Upper lobe of right lung (tissue), 1 donor: ENCODE results near the gene TXNRD2. TPM values are rescaled to one million over a fixed set of nuclear protein-coding genes. Genes with fewer than 3 reads are reported as not detected.

Experiments
- ATAC-seq: fragments of 200-7000 bp; cut with Tn5 transposase; one replicate; pipeline ENCODE4 v1.9.1; 2020; ENCODE audit warnings: mild to moderate bottlenecking, moderate library complexity
- DNase-seq: peaks from one replicate; pipeline ENCODE4 v3.0.0-alpha.2; 2020
- H3K27ac ChIP-seq: fragments of 200-600 bp; one replicate; pipeline ENCODE4 v1.8.0; 2022
- H3K27me3 ChIP-seq: fragments of 200-600 bp; one replicate; pipeline ENCODE4 v1.8.0; 2022; ENCODE audit warnings: mild to moderate bottlenecking
- H3K36me3 ChIP-seq: fragments of 200-600 bp; one replicate; pipeline ENCODE4 v1.8.0; 2022
- H3K4me1 ChIP-seq: fragments of 200-600 bp; one replicate; pipeline ENCODE4 v1.8.0; 2022
- H3K4me3 ChIP-seq: fragments of 200-600 bp; one replicate; pipeline ENCODE4 v1.8.0; 2022; ENCODE audit warnings: mild to moderate bottlenecking
- H3K9me3 ChIP-seq: fragments of 200-600 bp; one replicate; pipeline ENCODE4 v1.8.0; 2022
- intact Hi-C: fragments of 100-400 bp; cut with DNase I; formaldehyde crosslinking; loops from one replicate; pipeline ENCODE4 v1.11.0; 2022
- total RNA-seq: library from RNA; stranded (reverse); fragmentation: NEBNext Ultra II Directional; extraction: Animal tissue kit (Norgen Biotek cat#: 25700); gene quantifications from one replicate; pipeline ENCODE4 v1.2.1, GENCODE V29; 2021
- TF ChIP-seq, protein P1 (sequence below): fragments of 200-600 bp; IDR thresholded peaks from one replicate; pipeline ENCODE4 v1.8.0; 2022; ENCODE audit warnings: antibody characterized with exemption
- donor health status: DM: no; HTN: yes; CAD: no; lungs with severe emphysema.

TXNRD2 gene
- total RNA-seq, 1 donor from 2014 or later: 40.7 TPM

DNA sequence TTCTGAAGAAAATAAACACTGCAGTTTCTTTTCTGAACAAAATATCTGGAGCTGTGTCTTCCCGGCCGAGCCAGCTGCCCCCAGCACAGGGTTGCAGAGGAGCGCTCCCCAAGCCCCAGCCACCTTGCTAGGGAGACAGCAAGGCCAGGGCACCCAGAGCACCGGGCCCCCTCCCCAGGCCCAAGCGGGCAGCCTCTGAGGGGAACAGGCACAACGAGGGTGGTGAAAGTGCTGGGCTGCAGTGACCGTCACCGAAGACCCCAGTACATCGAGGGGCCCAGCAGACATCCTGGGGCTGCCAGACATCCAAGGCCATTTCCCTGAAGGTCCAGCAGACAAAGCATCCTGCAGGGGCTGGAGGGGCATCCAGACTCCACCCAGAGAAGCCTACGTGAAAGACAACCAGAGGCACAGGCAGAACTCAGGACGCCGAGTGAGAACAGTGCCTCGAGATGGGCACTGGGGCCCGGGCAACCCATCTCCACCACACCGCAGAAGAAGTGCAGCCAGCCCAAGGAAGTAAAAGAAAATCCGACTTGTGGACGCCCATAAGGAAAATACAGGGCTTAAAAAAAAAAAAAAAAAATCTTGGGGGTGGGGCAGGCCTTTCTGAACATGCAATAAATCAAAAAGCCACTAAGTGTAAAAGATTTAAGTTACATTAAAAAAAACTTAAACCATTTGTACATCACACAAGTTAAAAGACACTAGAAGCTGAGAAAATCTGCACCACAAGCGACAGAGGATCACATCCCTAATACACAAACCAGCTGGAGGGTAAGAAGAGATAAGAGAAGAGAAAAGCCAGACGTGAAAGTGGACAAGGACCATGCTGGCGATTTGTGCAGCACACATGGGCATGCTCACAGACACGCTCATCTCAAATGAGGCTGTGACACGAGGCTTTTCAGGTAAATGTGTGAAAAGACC is 36.0 kb downstream of the TXNRD2 start:
- Histone ChIP-seq H3K4me1 (no peaks in the 10 kb centered on the region), H3K4me3 (no peak overlapping the region), H3K36me3 (peaks cover 31% of the 10 kb centered on the region), H3K27ac (no peak overlapping the region), H3K27me3 (no peaks in the 10 kb centered on the region), H3K9me3 (no peaks in the 10 kb centered on the region)
- ATAC-seq (no peak), DNase-seq (no peak)
- intact Hi-C loops: no loop called here
- TF ChIP-seq, protein P1, sequence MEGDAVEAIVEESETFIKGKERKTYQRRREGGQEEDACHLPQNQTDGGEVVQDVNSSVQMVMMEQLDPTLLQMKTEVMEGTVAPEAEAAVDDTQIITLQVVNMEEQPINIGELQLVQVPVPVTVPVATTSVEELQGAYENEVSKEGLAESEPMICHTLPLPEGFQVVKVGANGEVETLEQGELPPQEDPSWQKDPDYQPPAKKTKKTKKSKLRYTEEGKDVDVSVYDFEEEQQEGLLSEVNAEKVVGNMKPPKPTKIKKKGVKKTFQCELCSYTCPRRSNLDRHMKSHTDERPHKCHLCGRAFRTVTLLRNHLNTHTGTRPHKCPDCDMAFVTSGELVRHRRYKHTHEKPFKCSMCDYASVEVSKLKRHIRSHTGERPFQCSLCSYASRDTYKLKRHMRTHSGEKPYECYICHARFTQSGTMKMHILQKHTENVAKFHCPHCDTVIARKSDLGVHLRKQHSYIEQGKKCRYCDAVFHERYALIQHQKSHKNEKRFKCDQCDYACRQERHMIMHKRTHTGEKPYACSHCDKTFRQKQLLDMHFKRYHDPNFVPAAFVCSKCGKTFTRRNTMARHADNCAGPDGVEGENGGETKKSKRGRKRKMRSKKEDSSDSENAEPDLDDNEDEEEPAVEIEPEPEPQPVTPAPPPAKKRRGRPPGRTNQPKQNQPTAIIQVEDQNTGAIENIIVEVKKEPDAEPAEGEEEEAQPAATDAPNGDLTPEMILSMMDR: no peak

- Histone ChIP-seq H3K4me1 (no peaks in the 10 kb centered on the region), H3K4me3 (no peak overlapping the region), H3K36me3 (peaks cover 28% of the 10 kb centered on the region), H3K9me3 (no peaks in the 10 kb centered on the region), H3K27me3 (no peaks in the 10 kb centered on the region), H3K27ac (no peak overlapping the region)
- DNase-seq (no peak), ATAC-seq (no peak)
- TF ChIP-seq, protein P1: no peak
- intact Hi-C loops: no loop called here
These were observed 36.7 kb downstream of the TXNRD2 start for GRCh38 chr22:19904935-19905334.

GRCh38 chr22:19904174-19904856 is 37.3 kb downstream of the TXNRD2 start:
- no peak for ATAC-seq
- intact Hi-C loops: no loop called here

DNA sequence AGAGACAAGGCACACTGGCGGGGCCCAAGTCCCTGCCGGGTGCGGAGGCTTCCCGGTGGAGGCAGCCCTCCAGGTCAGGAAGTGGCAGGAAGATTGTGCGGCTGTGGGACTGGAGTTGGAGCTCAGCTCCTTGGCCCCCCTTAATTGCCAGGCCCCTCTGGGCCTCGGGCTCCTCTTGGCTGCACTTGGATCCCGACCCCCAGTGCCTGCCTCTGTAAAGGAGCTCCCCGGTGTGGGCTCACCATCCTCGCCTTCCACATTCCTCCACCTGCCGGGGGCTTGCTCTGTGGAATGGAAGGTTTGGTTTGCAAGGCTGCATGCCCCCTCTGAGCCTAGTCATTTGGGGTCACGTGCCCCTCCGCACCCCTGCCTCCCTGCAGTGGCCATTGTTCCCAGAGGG is 38.1 kb downstream of the TXNRD2 start:
- no peak overlapping the region for H3K4me3 ChIP-seq
- TF ChIP-seq, protein P1: no peak
- H3K36me3 ChIP-seq: peaks cover 35% of the 10 kb centered on the region
- no peaks in the 10 kb centered on the region for H3K27me3 ChIP-seq
- ATAC-seq (no peak), DNase-seq (no peak)
- intact Hi-C loops: no loop called here
- H3K9me3 ChIP-seq: no peaks in the 10 kb centered on the region
- no peaks in the 10 kb centered on the region for H3K4me1 ChIP-seq
- H3K27ac ChIP-seq: no peak overlapping the region

More at GRCh38 chr22:19904174-19904856, 37.3 kb downstream of the TXNRD2 start:
- Histone ChIP-seq H3K27me3 (no peaks in the 10 kb centered on the region), H3K4me3 (no peak overlapping the region), H3K9me3 (no peaks in the 10 kb centered on the region), H3K27ac (no peak overlapping the region), H3K36me3 (peaks cover 28% of the 10 kb centered on the region), H3K4me1 (no peaks in the 10 kb centered on the region)
- TF ChIP-seq, protein P1: no peak
- DNase-seq: no peak

- Histone ChIP-seq H3K36me3 (peaks cover 36% of the 10 kb centered on the region), H3K27me3 (no peaks in the 10 kb centered on the region), H3K4me3 (no peak overlapping the region), H3K9me3 (no peaks in the 10 kb centered on the region), H3K4me1 (no peaks in the 10 kb centered on the region), H3K27ac (no peak overlapping the region)
- intact Hi-C loops: no loop called here
- ATAC-seq (no peak), DNase-seq (no peak)
- TF ChIP-seq, protein P1: no peak
These were observed 38.6 kb downstream of the TXNRD2 start for GRCh38 chr22:19903031-19903430.
